GM18873 (cell line): Measurements from ENCODE around the gene MAEA.
"Not testable (repeated sequence)": the region's sequence is repeated elsewhere in the genome, so short reads cannot be mapped to it uniquely, and the experiment has no call there.

Experiments used
- ATAC-seq: cut with Tn5 transposase; IDR thresholded peaks from one replicate; pipeline ENCODE4 v1.9.1; 2021; ENCODE audit warnings: mild to moderate bottlenecking, moderate library complexity, moderate number of reproducible peaks; ENCODE audit not compliant: unreplicated experiment, low FRiP score

MAEA gene

DNA sequence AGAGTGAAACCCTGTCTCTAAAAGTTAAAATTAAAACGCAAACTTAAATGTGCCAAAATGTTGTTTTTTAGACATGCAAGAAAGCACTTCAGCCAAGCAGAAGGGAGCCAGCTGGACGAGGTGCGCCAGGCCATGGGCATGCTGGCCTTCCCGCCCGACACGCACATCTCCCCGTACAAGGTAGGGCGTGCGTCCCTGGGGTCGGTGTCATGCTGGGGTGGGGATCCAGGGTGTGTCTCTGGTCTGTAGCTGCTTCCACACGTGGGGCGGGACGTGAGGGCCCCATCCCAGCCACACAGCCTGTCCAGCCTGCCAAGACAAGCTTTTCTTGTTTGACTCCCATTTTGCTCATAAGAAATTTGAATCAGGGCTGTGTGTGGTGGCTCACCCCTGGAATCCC is 43.0 kb downstream of the MAEA start:
- no peak for ATAC-seq

DNA sequence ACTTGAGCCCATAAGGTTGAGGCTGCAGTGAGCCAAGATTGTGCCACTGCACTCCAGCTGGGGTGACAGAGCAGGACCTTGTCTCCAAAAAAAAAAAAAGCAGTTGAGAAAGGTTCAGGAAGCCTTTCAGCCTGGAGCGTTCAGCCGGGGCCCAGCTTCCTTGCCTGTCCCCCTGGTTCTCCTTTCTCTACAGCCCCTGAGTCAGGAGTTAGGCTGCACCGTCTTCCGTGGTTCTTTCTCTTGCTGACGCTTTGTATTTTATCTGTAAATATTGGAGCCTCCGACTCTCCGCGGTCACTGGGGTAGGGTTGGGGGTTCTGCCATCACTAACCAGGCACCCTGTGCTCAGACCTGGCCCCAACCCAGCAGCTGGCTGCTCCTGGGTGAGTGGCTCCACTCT is 43.6 kb downstream of the MAEA start:
- no peak for ATAC-seq

DNA sequence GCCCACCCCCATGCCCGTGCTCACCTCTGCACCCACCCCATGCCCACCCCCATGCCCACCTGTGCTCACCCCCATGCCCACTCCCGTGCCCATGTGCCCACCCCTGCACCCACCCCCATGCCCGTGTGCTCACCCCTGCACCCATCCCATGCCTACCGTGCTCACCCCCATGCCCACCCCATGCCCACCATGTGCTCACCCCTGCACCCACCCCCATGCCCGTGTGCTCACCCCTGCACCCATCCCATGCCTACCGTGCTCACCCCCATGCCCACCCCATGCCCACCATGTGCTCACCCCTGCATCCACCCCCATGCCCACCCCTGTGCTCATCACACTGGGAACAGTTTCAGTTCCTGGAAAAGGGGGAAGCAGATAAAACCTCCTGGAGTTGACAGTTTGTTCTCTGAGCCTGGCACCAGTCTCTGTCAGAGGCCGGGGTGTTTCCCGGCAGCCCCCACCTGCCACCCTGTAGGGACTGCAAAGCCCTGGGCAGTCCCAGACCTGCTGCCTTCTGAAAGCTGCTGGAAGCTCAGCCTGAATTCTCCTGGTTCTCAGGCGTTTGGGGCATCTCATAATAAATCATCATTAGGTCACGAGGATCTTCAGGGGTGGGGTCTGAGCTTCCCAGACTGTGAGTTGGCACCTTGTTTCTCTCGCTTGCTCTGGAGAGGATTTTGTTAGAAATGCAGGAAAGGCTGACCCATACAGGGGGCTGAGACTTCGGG is 44.3 kb downstream of the MAEA start:
- not testable (repeated sequence) for ATAC-seq

DNA sequence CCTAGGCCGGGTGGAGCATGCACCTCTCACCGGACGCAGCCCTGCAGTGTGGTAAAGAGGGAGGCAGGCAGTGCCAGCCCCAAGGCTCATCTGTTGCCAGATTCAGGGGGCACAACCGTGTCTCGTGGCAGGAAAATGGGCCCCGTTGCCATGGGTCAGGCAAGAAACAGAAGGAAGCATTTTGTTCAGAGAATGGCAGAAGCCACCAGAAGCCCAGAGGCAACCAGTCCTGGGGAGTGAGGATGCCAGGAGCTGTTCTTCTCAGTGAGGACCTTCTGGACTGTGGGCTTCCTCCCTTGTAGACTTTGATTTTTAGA is 44.8 kb downstream of the MAEA start:
- no peak for ATAC-seq

DNA sequence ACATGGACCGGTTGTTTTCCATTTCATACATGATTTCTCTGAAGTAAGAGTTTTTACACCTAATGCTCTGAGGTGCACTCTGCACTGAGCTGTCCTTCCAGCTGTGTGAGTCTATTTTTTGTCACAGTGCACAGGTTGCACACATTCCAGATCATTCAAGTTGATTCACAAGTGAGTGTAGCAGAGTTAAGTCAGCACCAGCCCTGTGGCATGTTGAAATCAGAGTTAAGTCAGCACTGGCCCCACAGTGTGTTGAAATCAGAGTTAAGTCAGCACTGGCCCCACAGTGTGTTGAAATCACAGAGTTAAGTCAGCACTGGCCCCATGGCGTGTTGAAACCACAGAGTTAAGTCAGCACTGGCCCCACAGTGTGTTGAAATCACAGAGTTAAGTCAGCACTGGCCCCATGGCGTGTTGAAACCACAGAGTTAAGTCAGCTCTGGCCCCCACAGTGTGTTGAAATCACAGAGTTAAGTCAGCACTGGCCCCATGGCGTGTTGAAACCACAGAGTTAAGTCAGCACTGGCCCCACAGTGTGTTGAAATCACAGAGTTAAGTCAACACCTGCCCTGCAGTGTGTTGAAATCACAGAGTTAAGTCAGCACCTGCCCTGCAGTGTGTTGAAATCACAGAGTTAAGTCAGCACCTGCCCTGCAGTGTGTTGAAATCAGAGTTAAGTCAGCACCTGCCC is 45.6 kb downstream of the MAEA start:
- ATAC-seq, result not testable (repeated sequence)

DNA sequence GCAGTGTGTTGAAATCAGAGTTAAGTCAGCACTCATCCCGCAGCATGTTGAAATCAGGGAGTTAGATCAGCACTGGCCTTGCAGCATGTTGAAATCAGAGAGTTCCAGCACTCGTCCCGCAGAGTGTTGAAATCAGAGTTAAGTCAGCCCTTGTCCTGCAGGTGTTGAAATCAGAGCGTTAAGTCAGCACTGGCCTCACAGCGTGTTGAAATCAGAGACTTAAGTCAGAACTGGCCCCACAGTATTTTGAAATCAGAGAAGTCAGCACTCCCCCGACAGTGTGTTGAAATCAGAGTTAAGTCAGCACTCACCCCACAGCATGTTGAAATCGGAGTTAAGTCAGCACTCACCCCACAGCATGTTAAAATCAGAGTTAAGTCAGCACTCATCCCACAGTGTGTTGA is 46.4 kb downstream of the MAEA start:
- no peak for ATAC-seq

DNA sequence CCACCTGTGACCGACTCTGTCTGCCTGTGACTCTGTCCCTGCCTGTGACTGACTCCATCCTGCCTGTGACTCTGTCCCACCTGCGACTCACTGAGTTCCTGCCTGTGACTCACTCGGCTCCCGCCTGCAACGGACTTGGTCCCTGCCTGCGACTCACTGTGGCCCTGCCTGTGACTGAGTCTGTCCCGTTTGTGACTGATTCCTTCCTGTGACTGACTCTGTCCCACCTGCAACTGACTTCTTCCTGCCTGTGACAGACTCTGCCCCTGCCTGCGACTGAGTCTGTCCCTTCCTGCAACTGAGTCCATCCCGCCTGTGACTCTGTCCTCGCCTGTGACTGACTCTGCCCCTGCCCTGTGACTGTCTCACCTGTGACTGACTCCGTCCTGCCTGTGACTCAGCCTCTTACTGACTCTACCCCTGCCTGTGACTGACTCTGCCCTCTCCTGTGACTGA is 47.7 kb downstream of the MAEA start:
- no peak for ATAC-seq

DNA sequence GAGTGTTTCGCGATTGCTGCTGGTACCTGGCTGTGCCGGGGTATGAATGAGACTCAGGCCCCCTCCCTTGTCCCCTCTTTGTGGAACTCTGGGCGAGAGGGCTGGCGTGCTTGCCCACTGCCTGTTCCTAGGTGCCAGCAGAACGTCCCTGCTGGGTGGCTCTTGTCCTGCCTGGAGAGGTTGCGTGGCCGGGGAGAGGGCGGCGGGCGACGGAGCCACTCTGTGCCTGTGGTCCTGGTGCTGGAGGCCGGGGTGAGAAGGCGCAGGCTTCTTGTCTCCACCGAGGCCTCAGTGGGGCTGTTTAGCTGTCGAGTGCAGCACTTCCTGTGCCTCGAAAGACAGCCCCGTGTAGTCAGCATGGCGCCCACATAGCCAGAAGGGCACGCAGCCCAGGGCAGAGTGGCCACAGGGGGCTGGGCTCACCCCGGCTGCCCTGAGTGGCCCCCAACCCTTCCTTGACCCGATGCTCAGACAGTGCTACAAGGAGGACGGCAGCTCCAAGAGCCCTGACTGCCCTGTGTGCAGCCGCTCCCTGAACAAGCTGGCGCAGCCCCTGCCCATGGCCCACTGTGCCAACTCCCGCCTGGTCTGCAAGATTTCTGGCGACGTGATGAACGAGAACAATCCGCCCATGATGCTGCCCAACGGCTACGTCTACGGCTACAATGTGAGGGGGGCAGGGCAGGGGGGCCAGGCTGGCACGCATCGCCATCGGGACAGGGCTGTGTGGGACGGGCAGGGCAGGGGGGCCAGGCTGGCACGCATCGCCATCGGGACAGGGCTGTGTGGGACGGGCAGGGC is 48.5 kb downstream of the MAEA start:
- ATAC-seq, result no peak

DNA sequence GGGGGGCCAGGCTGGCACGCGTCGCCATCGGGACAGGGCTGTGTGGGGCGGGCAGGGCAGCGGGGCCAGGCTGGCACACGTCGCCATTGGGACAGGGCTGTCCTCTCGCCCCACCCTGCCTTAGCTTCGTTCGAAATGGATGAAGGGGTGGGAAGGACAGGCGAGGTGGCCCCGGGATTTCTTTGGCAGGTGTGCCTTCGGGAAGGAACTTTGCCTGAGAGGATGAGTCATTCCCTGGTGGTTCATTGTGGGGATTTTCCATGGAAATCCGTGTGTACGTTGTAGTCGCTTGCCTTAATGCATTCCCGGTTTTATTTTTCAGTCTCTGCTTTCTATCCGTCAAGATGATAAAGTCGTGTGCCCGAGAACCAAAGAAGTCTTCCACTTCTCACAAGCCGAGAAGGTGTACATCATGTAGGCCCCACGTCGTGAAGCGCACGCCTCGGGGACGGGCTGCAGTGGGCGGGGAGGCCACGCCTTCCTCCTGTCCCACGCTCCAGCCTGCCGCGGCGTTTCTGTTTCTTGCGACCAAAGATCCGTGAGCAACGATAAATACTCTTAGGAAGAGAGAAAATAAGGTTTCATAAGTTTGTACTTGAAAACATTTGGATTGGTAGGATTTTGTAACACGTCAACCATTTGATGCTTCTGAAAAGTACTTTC is 49.2 kb downstream of the MAEA start:
- no peak for ATAC-seq

DNA sequence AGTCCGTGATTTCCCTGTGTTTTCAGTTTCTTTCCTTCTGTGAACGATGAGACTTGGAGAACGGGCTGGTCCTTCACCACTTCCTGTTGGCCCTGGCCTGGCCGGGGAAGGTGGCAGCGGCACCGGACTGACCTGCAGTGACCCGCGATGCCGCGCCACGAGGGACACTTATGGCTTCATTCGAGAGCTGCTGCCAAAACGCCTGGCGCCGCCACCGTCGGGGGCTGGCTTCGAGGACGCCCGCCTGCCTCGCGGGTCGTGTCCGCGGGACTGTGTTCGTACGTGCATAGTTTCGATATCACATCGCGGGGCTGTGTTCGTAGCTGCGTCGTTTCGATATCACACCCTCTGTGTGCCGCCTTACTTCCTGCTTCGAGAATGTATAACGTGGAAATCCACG is 49.8 kb downstream of the MAEA start:
- ATAC-seq, result no peak

DNA sequence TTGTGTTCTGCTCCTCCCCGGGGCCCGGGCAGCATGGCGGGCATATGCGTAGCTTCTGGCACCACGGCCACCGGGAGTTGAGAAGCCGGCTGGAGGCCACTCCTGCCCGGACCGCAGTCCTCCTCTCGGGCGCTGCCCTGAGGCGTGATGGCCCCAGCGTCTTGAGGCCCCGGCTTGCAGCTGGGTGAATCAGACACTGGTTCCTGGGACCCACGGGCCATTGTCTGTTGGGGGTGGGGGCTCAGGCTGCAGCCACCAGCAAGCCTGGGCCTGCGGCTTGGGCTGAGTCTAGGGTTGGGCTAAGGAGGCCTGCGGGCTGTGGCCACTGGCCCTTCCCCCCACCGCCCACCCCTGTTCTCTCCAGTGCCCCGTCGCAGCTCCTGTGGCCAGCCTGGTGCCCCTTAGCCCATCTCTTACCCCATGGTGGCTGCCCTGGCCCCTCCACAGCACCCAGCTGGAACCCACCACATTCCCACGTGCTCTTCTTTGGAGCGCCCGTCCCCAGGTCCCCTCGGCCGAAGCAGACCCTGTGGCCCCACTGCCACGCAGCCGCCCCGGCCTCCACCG is 50.6 kb downstream of the MAEA start:
- ATAC-seq, result no peak

DNA sequence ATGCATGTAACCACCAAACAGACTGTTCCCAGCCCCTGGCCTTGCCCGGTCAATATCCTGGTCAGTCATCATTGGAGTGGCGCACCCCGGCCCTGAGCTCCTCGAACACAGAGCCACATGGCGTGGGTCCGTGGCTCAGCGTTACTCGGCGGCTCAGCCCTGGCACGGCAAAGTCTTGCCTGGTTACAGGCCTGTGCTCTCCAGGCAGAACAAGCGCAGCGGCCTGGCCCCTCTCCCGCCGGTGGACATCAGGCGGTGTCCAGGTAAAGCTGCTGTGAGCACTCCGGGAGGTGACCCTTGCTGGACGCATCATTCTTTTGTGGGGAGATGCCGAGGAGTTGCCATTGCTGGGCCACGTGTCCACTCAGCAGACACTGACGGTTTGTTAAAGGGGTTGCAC is 51.2 kb downstream of the MAEA start:
- no peak for ATAC-seq

DNA sequence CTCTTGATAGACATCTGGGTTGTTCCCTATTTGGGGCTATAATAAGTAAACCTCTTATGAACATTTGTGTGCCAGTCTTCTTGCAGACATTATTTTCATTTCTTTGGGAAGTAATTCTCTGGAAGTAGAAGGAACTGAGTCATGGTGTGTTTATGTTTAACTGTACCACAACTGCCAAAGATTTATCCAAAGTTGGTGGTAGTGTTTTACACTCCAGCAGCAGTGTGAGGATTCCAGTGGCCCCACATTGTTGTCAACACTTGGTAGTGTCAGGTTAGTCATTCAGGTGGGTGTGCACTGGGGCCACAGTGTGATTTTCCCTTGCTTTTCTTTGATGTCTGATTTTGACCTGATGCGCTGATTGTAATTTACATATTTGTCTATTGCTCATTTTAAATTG is 52.3 kb downstream of the MAEA start:
- ATAC-seq, result no peak

DNA sequence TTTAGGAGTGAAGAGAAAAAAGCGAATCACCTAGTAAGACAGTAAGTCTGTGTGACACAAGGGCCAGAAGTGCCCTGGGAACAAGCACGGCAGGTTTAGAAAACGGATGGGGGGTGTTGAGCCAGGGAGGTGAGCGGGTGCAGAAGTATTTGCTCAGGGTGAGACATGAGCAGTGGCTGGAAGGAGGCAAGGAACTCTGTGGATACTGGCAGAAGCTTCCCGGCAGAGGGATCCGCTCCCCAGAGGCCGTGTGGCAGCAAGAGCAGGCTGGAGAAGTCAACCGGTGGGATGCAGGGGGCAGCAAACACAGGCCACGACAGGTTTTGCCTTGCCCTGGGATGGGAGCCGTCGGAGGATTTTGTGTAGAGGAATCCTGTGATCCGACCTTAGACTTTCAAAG is 55.0 kb downstream of the MAEA start:
- ATAC-seq, result no peak

DNA sequence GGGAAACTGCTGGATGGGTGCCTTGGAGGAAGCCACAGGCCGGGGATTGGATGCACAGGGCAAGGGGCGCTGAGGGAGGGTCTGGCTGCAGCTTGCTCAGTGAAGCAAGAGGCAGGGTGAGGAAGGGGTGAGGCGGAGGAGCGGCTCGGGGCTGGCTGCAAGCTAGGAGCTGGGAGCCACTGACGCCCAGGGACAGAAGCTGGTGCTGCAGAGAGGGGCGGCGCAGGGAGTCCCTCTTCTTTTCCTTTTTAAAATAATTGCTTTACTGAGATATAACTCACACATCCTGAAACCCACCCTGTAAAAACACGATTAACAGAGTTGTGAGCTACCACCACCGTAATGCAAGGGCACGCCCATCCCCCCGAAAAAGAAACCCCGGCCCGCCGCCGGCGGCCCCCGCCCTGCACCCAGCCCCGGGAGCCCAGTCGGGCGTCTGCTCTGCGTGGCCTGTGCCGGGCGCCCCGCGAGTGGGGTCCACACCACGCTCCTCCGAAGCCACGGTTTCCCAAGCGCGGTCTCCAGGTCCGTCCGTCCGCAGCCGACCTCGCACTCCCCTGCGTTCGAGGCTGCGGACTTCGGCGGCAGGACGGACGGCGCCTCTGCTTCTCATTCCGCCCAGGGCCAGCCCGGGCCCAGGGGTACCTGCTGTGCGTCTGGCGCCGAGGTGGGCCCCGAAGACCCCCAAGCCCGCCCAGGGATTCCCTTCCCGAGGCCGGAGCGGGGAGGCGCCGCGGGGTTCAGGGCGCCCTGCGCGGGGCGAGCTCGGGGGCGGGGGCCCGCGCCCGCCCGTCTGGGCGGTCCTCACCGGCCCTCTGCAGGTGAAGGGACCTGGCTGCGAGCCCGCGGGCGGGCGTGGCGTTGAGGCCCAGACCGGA is 56.5 kb downstream of the MAEA start:
- ATAC-seq, result no peak

DNA sequence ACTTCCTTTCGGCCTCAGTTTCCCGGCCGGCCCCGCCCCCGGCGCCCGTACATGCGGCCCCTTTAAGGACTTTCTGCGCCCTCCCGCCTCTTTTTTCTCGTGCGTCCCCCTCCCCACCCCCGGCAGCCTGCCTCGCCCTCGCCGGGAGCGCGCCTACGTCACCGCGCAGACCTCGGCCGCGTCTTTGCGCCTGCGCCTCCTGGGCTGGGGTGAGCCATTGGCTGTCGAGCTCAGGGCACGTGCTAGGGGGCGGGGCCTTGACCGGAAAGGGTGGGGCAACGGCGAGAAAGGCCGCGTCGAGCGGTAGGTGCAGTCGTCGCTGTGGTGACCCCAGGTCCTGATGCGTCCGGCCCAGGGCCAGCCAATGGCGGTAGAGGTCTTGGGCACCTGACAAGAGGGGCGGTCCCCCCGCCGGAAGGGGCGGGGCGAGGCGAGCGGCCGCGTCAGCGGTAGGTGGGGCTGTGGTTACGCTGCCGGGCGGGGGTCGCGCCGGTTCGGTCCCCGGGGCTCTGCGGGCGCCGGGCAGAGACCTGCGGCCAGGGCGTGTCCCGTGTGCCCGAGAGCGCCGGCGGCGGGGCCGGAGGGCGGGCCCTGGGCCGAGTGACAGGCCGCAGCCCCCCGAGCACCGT is 57.2 kb downstream of the MAEA start, which contains the start of gene UVSSA:
Gene UVSSA, plus strand, starts transcription at position 428 of the 629 bp plus-strand sequence. CDS start 884 bp downstream, outside the sequence.
- ATAC-seq, result peak; percentile 92

DNA sequence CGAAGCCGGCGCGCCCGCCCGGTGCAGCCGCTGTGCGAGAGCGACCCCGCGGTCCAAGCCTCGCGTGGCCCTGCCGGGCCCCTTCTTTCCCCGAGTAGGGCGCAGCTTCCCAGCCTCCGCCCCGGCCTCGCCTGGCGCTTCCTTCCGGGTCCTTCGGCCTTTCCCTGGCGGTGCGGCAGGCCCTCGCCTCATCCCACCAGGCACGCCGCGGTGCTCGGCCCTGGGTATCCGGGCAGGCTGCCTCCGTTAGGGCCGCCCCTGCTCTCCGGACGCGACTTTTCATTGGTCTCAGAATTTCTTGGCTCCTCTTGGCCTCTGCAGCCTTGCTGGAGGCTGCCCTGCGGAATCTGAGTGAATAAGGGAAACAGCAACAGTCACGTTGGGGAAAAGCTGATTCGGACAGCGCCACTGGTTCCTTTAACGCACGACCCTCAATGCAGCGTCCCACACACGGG is 57.7 kb downstream of the MAEA start:
- ATAC-seq, result peak; percentile 22

DNA sequence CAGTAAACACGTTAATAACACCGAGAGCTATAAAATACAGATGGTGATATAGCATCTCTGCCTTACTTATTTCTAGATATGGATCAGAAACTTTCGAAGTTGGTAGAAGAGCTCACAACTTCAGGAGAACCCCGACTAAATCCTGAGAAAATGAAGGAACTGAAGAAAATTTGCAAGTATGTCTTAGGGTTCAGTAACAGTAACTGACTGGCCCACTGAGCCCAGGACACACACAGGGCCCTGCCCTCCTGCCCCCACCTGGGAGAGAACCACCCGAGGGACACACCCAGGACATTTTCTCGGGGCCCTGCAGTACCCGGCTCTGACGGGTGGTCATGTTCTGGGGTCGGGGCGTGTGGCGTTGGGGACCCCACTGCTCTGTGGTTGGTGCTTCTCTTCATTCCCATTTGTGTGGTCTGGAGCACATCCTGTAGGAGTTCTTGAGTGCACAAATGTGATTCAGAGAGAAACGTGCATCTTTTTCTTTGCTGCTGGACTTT is 58.4 kb downstream of the MAEA start:
- ATAC-seq, result no peak

DNA sequence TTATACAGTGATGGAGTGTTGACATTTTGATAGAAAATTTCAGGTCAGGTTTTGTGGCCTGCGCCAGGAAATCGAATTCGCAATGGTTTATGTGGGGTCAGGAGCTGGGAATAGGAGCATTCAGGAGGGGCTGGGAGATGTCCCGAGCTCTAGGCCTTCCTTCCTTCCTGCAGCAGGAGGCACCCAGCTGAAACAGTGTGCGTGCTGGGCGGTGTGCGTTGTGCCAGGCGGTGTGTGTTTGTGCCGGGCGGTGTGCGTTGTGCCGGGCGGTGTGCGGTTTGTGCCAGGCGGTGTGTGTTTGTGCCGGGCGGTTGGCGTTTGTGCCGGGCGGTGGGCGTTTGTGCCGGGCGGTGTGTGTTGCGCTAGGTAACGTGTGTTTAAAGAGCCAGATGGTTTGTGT is 59.1 kb downstream of the MAEA start:
- ATAC-seq, result no peak
